ENCODE measurements around the gene SLC39A11. TPM values are rescaled to one million over a fixed set of nuclear protein-coding genes. Genes with fewer than 3 reads are reported as not detected.

Gene SLC39A11
- total RNA-seq, 4 donors from 2014 or later = 45.2 to 59.5 (median 49.2) TPM

DNA sequence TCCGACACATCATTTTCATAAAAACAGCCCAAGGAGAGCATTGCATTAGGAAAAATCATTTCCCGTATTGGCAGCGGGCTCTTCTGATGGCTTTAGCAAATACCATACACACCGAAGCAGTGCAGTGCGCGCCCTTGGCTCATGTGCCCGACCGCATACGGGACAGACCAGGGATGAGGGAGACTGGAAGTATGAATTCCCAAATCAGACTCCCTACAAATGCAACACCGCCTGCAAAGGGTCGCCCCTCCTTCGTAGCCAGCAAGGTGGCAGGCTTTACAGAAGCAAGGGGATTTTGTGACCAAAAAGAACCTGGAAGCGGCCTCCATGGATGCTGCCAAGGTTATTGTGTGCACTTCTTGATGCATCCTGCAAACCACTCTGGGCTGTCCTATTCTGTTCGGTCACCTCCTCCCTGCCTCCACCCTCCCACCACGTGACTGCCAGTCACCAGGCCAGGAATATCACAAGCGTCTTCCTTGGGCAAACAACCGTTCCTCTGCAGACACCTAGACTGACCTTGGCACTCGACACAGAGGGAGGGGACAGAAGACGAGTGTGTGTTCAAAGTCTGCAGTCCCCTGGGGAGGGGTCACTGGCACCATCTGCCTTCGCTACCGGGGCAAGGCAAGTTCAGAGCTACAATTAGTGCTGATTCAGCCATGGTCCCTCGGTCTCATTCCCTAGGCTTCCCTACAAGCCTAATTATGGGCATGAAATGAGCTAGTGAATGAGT lies 460.4 kb downstream of the SLC39A11 start:
- no peaks in the 10 kb centered on the region for H3K9me3 ChIP-seq
- H3K4me1 ChIP-seq = peaks cover 22% of the 10 kb centered on the region
- DNase-seq (ENCODE audit: low spot score in 2 of 2) = no peak
- H3K4me3 ChIP-seq = no peak overlapping the region
- H3K27ac ChIP-seq = peak overlapping the region; percentile 64
- no peaks in the 10 kb centered on the region for H3K27me3 ChIP-seq
- TF ChIP-seq POLR2A (IDR thresholded peaks at IDR 0.05) (no peak), EP300 (IDR thresholded peaks at IDR 0.05) (no peak), CTCF (IDR thresholded peaks at IDR 0.05) (no peak), POLR2AphosphoS5 (IDR thresholded peaks at IDR 0.05) (no peak)
- WGBS = 61% methylated on average over 20 of the region's 22 CpGs
- no peaks in the 10 kb centered on the region for H3K36me3 ChIP-seq

DNA sequence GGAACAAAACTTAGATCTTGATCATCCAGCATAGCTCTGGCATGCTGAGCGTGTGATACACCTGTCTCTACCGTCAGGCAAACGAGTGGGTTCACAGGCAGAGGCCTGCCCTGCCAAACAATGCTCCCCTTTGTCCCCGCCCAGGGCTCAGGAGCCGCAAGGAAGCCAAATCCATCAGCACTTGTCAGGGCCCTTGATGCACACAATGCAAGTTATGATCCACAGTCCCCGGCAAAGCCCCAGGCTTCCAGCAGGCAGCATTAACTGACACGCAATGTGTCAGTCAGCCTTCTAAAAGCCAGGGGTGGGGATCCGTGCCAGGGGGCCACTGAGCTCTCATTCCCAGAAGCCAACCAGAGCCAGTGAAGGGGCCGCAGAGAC lies 460.9 kb downstream of the SLC39A11 start:
- peak overlapping the region; percentile 64 for H3K27ac ChIP-seq
- no peaks in the 10 kb centered on the region for H3K27me3 ChIP-seq
- peaks cover 22% of the 10 kb centered on the region for H3K4me1 ChIP-seq
- TF ChIP-seq CTCF (IDR thresholded peaks at IDR 0.05) (no peak), POLR2A (IDR thresholded peaks at IDR 0.05) (no peak), POLR2AphosphoS5 (IDR thresholded peaks at IDR 0.05) (no peak), EP300 (IDR thresholded peaks at IDR 0.05) (no peak)
- 68% methylated on average over 9 of the region's 9 CpGs for WGBS
- no peak overlapping the region for H3K4me3 ChIP-seq
- no peaks in the 10 kb centered on the region for H3K9me3 ChIP-seq
- no peak for DNase-seq (ENCODE audit: low spot score in 2 of 2)
- H3K36me3 ChIP-seq = no peaks in the 10 kb centered on the region

DNA sequence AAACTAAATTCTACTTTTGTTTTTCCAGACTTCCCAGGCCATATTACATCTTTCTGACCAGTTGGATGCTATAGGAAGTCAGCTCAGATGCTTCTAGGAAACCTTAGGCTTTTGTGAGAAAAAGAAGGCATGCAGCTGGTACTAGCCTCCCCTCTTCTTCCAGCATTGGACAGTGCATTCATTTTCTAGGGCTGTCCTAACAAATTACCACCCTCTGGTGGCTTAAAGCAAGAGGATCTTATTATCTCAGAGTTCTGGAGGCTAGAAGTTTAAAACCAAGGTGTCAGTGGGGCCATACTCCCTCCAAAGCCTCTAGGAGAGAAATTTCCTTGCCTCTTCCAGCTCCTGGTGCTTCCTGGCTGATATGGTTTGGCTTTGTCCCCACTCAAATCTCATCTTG lies 467.8 kb downstream of the SLC39A11 start:
- TF ChIP-seq POLR2AphosphoS5 (IDR thresholded peaks at IDR 0.05) (no peak), POLR2A (IDR thresholded peaks at IDR 0.05) (no peak), CTCF (IDR thresholded peaks at IDR 0.05) (no peak), EP300 (IDR thresholded peaks at IDR 0.05) (no peak)
- Histone ChIP-seq H3K4me3 (no peak overlapping the region), H3K4me1 (no peaks in the 10 kb centered on the region), H3K27ac (no peak overlapping the region), H3K9me3 (no peaks in the 10 kb centered on the region), H3K36me3 (no peaks in the 10 kb centered on the region), H3K27me3 (peaks cover 19% of the 10 kb centered on the region)
- DNase-seq (ENCODE audit: low spot score in 2 of 2) = no peak

GRCh38 chr17:72624226-72624625 lies 468.3 kb downstream of the SLC39A11 start:
- H3K4me1 ChIP-seq = no peaks in the 10 kb centered on the region
- DNase-seq (ENCODE audit: low spot score in 2 of 2) = no peak
- WGBS = 68% methylated on average over 3 of the region's 3 CpGs
- H3K27ac ChIP-seq = no peak overlapping the region
- no peaks in the 10 kb centered on the region for H3K36me3 ChIP-seq
- TF ChIP-seq POLR2A (IDR thresholded peaks at IDR 0.05) = no peak
- no peak overlapping the region for H3K4me3 ChIP-seq
- H3K9me3 ChIP-seq = no peaks in the 10 kb centered on the region
- H3K27me3 ChIP-seq = peaks cover 19% of the 10 kb centered on the region

GRCh38 chr17:72622661-72623433 lies 469.6 kb downstream of the SLC39A11 start:
- Histone ChIP-seq H3K4me3 (no peak overlapping the region), H3K9me3 (no peaks in the 10 kb centered on the region), H3K4me1 (peaks cover 12% of the 10 kb centered on the region), H3K36me3 (no peaks in the 10 kb centered on the region), H3K27me3 (peaks cover 19% of the 10 kb centered on the region), H3K27ac (no peak overlapping the region)
- DNase-seq (ENCODE audit: low spot score in 2 of 2) = no peak
- no peak for TF ChIP-seq POLR2A (IDR thresholded peaks at IDR 0.05)
- TF ChIP-seq POLR2AphosphoS5 (IDR thresholded peaks at IDR 0.05) = no peak
- TF ChIP-seq CTCF (IDR thresholded peaks at IDR 0.05) = no peak
- TF ChIP-seq EP300 (IDR thresholded peaks at IDR 0.05) = no peak
- WGBS = 57% methylated on average over 17 of the region's 17 CpGs
